GM12878 (cell line): ENCODE data around the gene BCL11A. TPM values are rescaled to one million over a fixed set of nuclear protein-coding genes. Genes with fewer than 3 reads are reported as not detected.

ENCODE experiments used
- ATAC-seq: fragments of 200-7000 bp; cut with Tn5 transposase; 3 replicates; pipeline ENCODE4 v1.9.1; 2020; ENCODE audit warnings: mild to moderate bottlenecking, moderate library complexity
- BruUV-seq: library from RNA; stranded (reverse); fragments of 400-500 nt; replicated peaks from 2 replicates; lab custom pipeline; 2021; lab: Mats Ljungman, UMichigan
- CTCF ChIA-PET: fragments of 300-600 bp; sonication (Branson Sonifier 250); formaldehyde crosslinking; extraction: SDS; loops from one replicate; lab custom pipeline; 2021; ENCODE audit warnings: inconsistent platforms; lab: Yijun Ruan, JAX
- POLR2A ChIA-PET: fragments of 350-600 bp; formaldehyde crosslinking; extraction: SDS; loops from one replicate; lab custom pipeline; 2021; ENCODE audit warnings: inconsistent platforms; lab: Charles Lee
- RAD21 ChIA-PET: fragments of 300-600 bp; sonication (Branson Sonifier 250); formaldehyde crosslinking; loops from one replicate; lab custom pipeline; 2023; ENCODE audit warnings: antibody characterized with exemption; ENCODE audit not compliant: unreplicated experiment; lab: Charles Lee
- SMC1A ChIA-PET: fragments of 300-600 bp; sonication (Branson Sonifier 250); formaldehyde crosslinking; loops from one replicate; lab custom pipeline; 2023; ENCODE audit not compliant: unreplicated experiment, uncharacterized antibody; lab: Charles Lee
- DNase-seq: peaks from one replicate; pipeline ENCODE4 v3.0.0-alpha.2; 2011; ENCODE audit warnings: low read depth, low spot score
- FAIRE-seq: peaks from 3 replicates; lab custom pipeline; 2011; peaks lifted over from hg19 to GRCh38; lab: Jason Lieb, UNC
- H2AFZ ChIP-seq: 2 replicates; pipeline ENCODE4 v1.6.0; 2011; ENCODE audit warnings: low read depth, low read length, control low read depth; ENCODE audit not compliant: control insufficient read depth
- H3K27ac ChIP-seq: 2 replicates; pipeline ENCODE4 v1.5.1; 2011; ENCODE audit warnings: control low read depth; ENCODE audit not compliant: control insufficient read depth, insufficient read depth
- H3K27me3 ChIP-seq, 2 experiments: replicated peaks in 1 of 2; 2 replicates each; pipeline versions ENCODE4 v1.6.0 to v1.6.1; 2011; ENCODE audit warnings: low read length in 1 of 2; ENCODE audit not compliant: control insufficient read depth in 2 of 2, insufficient read depth in 2 of 2
- H3K36me3 ChIP-seq, 2 experiments: 2 replicates each; pipeline ENCODE4 v1.5.1; 2011; ENCODE audit warnings: low read length in 1 of 2; ENCODE audit not compliant: control insufficient read depth in 2 of 2, insufficient read depth in 2 of 2
- H3K4me1 ChIP-seq: 2 replicates; pipeline ENCODE4 v1.6.1; 2011; ENCODE audit warnings: mild to moderate bottlenecking, low read length, moderate library complexity, mixed read lengths; ENCODE audit not compliant: control insufficient read depth, insufficient read depth
- H3K4me2 ChIP-seq: 2 replicates; pipeline ENCODE4 v1.6.0; 2011; ENCODE audit warnings: control low read depth; ENCODE audit not compliant: control insufficient read depth, insufficient read depth
- H3K4me3 ChIP-seq: fragments of 200-600 bp; sonication (generic); 2 replicates; pipeline ENCODE4 v1.5.1; 2016
- H3K79me2 ChIP-seq: 2 replicates; pipeline ENCODE4 v1.6.0; 2011; ENCODE audit warnings: low read length; ENCODE audit not compliant: control insufficient read depth, insufficient read depth
- H3K9ac ChIP-seq: 2 replicates; pipeline ENCODE4 v1.8.0; 2011; ENCODE audit warnings: low read length, control low read depth, mixed read lengths; ENCODE audit not compliant: control insufficient read depth, insufficient read depth
- H3K9me3 ChIP-seq: replicated peaks from 3 replicates; pipeline ENCODE4 v1.5.1; 2011; ENCODE audit warnings: mild to moderate bottlenecking, low read length; ENCODE audit not compliant: control insufficient read depth, insufficient read depth
- H4K20me1 ChIP-seq: 2 replicates; pipeline ENCODE4 v1.6.0; 2011; ENCODE audit not compliant: control insufficient read depth, insufficient read depth
- CHD4 ChIP-seq: fragments of 200-600 bp; sonication (generic); IDR thresholded peaks from 2 replicates; pipeline ENCODE4 v1.6.1; 2016; ENCODE audit warnings: mild to moderate bottlenecking
- EP300 ChIP-seq, 2 experiments: fragments of 150-350 bp in 1 of 2; IDR thresholded peaks; 2 replicates each; pipeline ENCODE4 v1.6.1; 2011 to 2012; ENCODE audit warnings: low read depth in 2 of 2, low read length in 2 of 2, borderline replicate concordance in 1 of 2, improper control_type of control experiment in 1 of 2, inconsistent platforms in 1 of 2; ENCODE audit not compliant: control insufficient read depth in 1 of 2
- EZH2 ChIP-seq: IDR thresholded peaks from 2 replicates; pipeline ENCODE4 v1.6.1; 2012; ENCODE audit warnings: low read depth, mild to moderate bottlenecking, control low read depth, inconsistent platforms, low read length, borderline replicate concordance; ENCODE audit not compliant: control insufficient read depth
- KAT2A ChIP-seq: conservative IDR thresholded peaks from 2 replicates; pipeline ENCODE4 v1.6.1; 2011; ENCODE audit warnings: low read depth, low read length; ENCODE audit not compliant: control insufficient read depth
- NBN ChIP-seq: fragments of 450-650 bp; IDR thresholded peaks from 2 replicates; pipeline ENCODE4 v1.6.1; 2016
- NFYB ChIP-seq: IDR thresholded peaks from 2 replicates; pipeline ENCODE4 v1.6.1; 2011; ENCODE audit warnings: low read depth, mild to moderate bottlenecking, low read length, improper control_type of control experiment, moderate library complexity; ENCODE audit not compliant: insufficient read depth
- POU2F2 ChIP-seq: IDR thresholded peaks from 3 replicates; pipeline ENCODE4 v1.6.1; 2011; ENCODE audit warnings: low read depth, mild to moderate bottlenecking, low read length, borderline replicate concordance
- SMC3 ChIP-seq: IDR thresholded peaks from 2 replicates; pipeline ENCODE4 v1.6.1; 2011; ENCODE audit warnings: low read length, improper control_type of control experiment, borderline replicate concordance
- SRF ChIP-seq, 2 experiments: IDR thresholded peaks; 2 replicates each; pipeline ENCODE4 v1.6.1; 2011; ENCODE audit warnings: low read depth in 2 of 2, low read length in 2 of 2, mild to moderate bottlenecking in 1 of 2, moderate library complexity in 1 of 2
- ZBTB33 ChIP-seq: fragments of 450-650 bp; IDR thresholded peaks from 2 replicates; pipeline ENCODE4 v1.6.1; 2017; ENCODE audit warnings: mild to moderate bottlenecking
- ZNF274 ChIP-seq: IDR thresholded peaks from one replicate; pipeline ENCODE4 v1.8.0; 2011; ENCODE audit not compliant: insufficient read length, insufficient read depth
- WGBS: methylation state at CpG from one replicate; pipeline ENCODE4 v1.1.6; 2016; ENCODE audit warnings: low lambda C conversion rate; ENCODE audit not compliant: insufficient replicate concordance, insufficient coverage; ENCODE audit errors: missing lambda C conversion rate; 5-methylcytosine and 5-hydroxymethylcytosine counted together
- in situ Hi-C: fragments of 300-500 bp; cut with MboI; formaldehyde crosslinking; loops from 9 replicates; pipeline ENCODE4 v1.14.3; 2018; ENCODE audit warnings: mixed read lengths
- intact Hi-C: fragments of 100-400 bp; cut with micrococcal nuclease; formaldehyde crosslinking; loops from one replicate; pipeline ENCODE4 v1.14.2; 2022; ENCODE audit not compliant: unreplicated experiment
- polyA plus RNA-seq, 11 experiments: library from polyadenylated mRNA; depleted of rRNA in 4 of 11; unstranded in 6 of 11; stranded (reverse) in 5 of 11; fragments of >200 nt; fragmentation: Nextera tagmentation in 4 of 11; fragmentation: Illumina TruSeq in 1 of 11; extraction: Ambion mirVana in 4 of 11; extraction: Trizol in 1 of 11; gene quantifications; 1 replicate in 1 of 11; 2 replicates in 10 of 11; pipeline versions ENCODE4 v1.2.1 to v1.2.3, GENCODE V29; 2011 to 2016; ENCODE audit warnings: inconsistent platforms in 2 of 11, missing spikeins in 2 of 11, low read depth in 1 of 11
- total RNA-seq, 4 experiments: library from RNA; depleted of rRNA in 3 of 4; stranded (reverse); fragments of >200 nt in 3 of 4; fragmentation: Illumina TruSeq in 1 of 4; extraction: Trizol in 1 of 4; gene quantifications; 2 replicates each; pipeline versions ENCODE4 v1.2.1 to v1.2.3, GENCODE V29; 2013 to 2021

The BCL11A gene
- total and polyA plus RNA-seq, 10 of the 15 experiments (the other 5 are each of a cell fraction or from before 2014, with no cell fraction given) = 7.5 to 26.6 (median 11.1) TPM; not detected in 1

DNA sequence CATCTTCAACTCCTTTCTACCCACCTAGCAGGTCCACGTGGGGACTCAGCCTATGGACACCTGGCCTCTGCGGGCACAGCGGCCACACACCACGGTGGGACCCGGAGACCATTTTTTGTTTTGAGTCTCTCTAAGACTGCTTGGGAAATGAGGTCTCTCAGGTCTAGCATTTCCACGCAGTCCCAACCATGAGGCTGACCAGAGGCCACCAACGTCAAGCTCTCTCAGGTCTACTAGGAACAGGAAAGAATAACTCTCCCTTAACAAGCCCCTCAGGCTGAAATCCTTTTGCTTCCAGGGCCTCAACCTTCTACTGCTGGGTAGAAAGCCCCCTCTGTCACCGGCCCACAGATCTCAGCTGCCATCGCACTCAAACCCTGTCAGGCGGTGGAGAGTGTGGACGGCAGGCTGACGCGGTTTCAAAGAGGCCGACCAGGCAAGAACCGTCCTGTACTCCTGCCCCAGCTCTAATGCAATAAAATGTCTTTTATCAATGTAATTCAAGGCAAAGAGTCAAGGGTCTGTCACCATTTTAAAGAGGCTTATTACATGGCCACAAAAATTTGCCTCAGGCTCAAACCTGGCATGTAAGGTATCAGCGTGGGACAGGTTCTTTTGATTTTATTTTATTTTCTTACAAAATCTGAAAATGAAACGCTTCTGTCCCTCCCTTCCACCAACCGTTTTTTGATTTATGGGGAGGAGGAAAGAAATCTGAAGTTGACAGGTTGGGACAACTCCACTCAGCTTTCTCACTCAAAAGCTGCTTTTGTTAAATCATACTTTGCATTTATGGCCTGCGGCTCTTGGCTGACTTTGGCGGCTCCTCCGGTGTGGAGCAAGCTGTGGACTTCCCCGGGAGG, 74.0 kb downstream of the BCL11A start (continued):
- TF ChIP-seq CHD4 = no peak
- TF ChIP-seq KAT2A = no peak
- no peak for TF ChIP-seq NFYB
- no peak for TF ChIP-seq ZNF274

DNA sequence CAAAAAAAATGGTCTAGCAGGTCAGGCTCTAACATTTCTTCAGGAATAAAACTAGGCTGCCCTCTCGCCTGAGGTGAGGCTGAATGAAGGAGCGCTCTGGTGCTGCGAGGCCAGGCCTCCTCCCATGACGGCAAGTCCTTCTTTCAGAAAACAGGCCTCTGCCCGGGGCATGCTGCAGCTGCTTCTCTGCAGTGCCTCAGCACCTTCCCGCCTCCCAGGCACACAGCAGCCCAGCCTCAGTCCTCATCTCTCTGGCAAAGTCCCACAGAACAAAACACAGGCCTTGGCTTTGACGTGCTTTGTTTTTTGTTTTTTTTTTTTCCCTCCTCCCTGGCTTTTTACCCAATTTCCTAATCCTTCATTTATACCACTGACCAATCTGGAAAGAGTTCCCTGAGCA, 74.8 kb downstream of the BCL11A start:
- TF ChIP-seq ZBTB33 = no peak
- TF ChIP-seq POU2F2 = no peak
- TF ChIP-seq NBN = no peak
- no peak for TF ChIP-seq EZH2
- TF ChIP-seq NFYB = no peak
- TF ChIP-seq SMC3 = no peak
- TF ChIP-seq EP300 (IDR thresholded peaks at IDR 0.05; ENCODE audit: borderline replicate concordance in 1 of 2, control insufficient read depth in 1 of 2, low read depth in 2 of 2, low read length in 2 of 2) = no peak
- TF ChIP-seq SRF (IDR thresholded peaks at IDR 0.05; ENCODE audit: low read depth in 2 of 2, low read length in 2 of 2) = no peak
- Histone ChIP-seq H3K4me2 (no peak overlapping the region), H3K79me2 (peaks cover 16% of the 10 kb centered on the region), H3K27me3 (no peaks in the 10 kb centered on the region), H3K9me3 (no peaks in the 10 kb centered on the region), H3K27ac (no peak overlapping the region), H3K9ac (no peak overlapping the region), H2AFZ (no peak overlapping the region), H3K4me1 (peaks cover 13% of the 10 kb centered on the region; the same call in 1 of the 2 replicates), H3K36me3 (peaks cover 0 to 6% of the 10 kb centered on the region in 2 experiments; a peak in 2 of 4 replicates), H4K20me1 (no peaks in the 10 kb centered on the region), H3K4me3 (no peak overlapping the region)
- ATAC-seq (no peak), FAIRE-seq (no peak), DNase-seq (no peak)
- intact Hi-C loops = no loop called here
- in situ Hi-C loops = no loop called here
- SMC1A ChIA-PET = no interaction called here
- 94% methylated on average over 7 of the region's 7 CpGs for WGBS
- RAD21 ChIA-PET = no interaction called here
- CTCF ChIA-PET = no interaction called here
- POLR2A ChIA-PET = no interaction called here
- no TSS peak for BruUV-seq
